Limb (tissue), 2 donors: ENCODE measurements around the gene ZC3H8.

Experiments
- DNase-seq, 2 donors: peaks; one replicate each; pipeline ENCODE4 v3.0.0-alpha.2; 2016; ENCODE audit errors: extremely low spot score in 2 of 2

The ZC3H8 gene

DNA sequence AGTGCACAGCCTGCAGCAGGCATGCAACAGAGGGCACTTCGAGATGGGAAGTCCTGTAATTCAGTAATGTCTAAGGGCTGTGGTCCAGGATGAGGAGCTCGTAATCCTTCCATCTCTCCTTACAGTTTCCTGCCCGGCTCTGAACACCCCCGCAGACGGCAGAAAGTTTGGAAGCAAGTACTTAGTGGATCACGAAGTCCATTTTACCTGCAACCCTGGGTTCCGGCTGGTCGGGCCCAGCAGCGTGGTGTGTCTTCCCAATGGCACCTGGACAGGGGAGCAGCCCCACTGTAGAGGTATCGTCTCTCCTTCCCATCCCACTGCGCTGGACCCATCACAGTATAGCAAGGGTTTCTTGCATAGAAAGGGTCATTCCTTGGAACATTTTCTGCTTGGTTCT is 90.0 kb downstream of the ZC3H8 start:
- DNase-seq: no peak

- DNase-seq: no peak
Observed at GRCh38 chr2:112163541-112163981, 91.3 kb downstream of the ZC3H8 start.

DNA sequence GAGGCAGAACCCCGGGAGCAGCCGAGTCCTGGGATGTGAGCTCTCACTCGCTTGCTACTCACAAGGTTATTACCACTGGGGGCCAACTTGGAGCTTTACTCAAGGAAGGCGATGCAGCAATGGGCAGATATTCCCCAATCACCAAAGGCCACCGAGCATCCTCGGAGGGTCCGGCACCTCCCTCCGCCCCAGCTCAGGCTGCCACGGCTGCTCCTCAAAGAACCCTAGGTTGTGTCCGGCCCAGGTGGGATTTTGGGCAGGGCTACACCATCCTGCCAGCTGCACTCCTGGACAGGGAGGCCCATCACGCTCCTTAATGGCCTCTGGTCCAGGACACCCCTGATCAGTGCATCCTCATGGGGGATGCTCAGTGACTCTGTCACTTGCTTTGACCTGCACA is 91.9 kb downstream of the ZC3H8 start:
- no peak for DNase-seq

- DNase-seq: no peak
Observed at GRCh38 chr2:112162341-112162740, 92.5 kb downstream of the ZC3H8 start.
